Neural cell (in vitro differentiated cells): Measurements from ENCODE around the gene SPINT1. TPM values are rescaled to one million over a fixed set of nuclear protein-coding genes. Genes with fewer than 3 reads are reported as not detected.

ENCODE experiments used
- H2AFZ ChIP-seq: fragments of 200-600, 300-800 bp; sonication (generic), shearing (Covaris generic); 2 replicates; pipeline ENCODE4 v1.6.0; 2014; ENCODE audit warnings: low read depth, mild to moderate bottlenecking, antibody characterized with exemption, low read length, moderate library complexity
- H3F3A ChIP-seq: fragments of 200-600 bp; shearing (Covaris generic); 2 replicates; pipeline ENCODE4 v1.6.1; 2016; ENCODE audit warnings: mild to moderate bottlenecking, moderate library complexity, mixed read lengths, antibody characterized with exemption, low read length; ENCODE audit not compliant: insufficient read depth, poor library complexity, severe bottlenecking
- H3K27ac ChIP-seq: fragments of 200-600, 300-800 bp; sonication (generic), shearing (Covaris generic); 2 replicates; pipeline ENCODE4 v1.5.1; 2014; ENCODE audit warnings: mild to moderate bottlenecking, low read length, moderate library complexity
- H3K27me3 ChIP-seq: fragments of 300-800, 200-600 bp; sonication (generic), shearing (Covaris generic); 2 replicates; pipeline ENCODE4 v1.6.0; 2014; ENCODE audit warnings: mild to moderate bottlenecking, low read depth, low read length, moderate library complexity; ENCODE audit not compliant: insufficient read depth
- H3K36me3 ChIP-seq: fragments of 300-800, 200-600 bp; sonication (generic), shearing (Covaris generic); 2 replicates; pipeline ENCODE4 v1.5.1; 2014; ENCODE audit warnings: mild to moderate bottlenecking, antibody characterized with exemption, low read length, moderate library complexity; ENCODE audit not compliant: insufficient read depth
- H3K4me2 ChIP-seq: fragments of 300-800, 200-600 bp; sonication (generic), shearing (Covaris generic); 2 replicates; pipeline ENCODE4 v1.6.0; 2014; ENCODE audit warnings: mild to moderate bottlenecking, low read length
- H3K4me3 ChIP-seq: fragments of 300-800, 200-600 bp; sonication (generic), shearing (Covaris generic); 2 replicates; pipeline ENCODE4 v1.5.1; 2014; ENCODE audit warnings: mild to moderate bottlenecking, low read length, moderate library complexity
- H3K79me2 ChIP-seq: fragments of 200-600 bp; shearing (Covaris generic); replicated peaks from 2 replicates; pipeline ENCODE4 v1.6.0; 2014; ENCODE audit warnings: mild to moderate bottlenecking, low read length, moderate library complexity; ENCODE audit not compliant: insufficient read depth
- H3K9ac ChIP-seq: fragments of 300-800, 200-600 bp; sonication (generic), shearing (Covaris generic); 2 replicates; pipeline ENCODE4 v1.6.1; 2016; ENCODE audit warnings: mild to moderate bottlenecking, low read length, mixed read lengths
- H3K9me2 ChIP-seq: fragments of 200-600 bp; shearing (Covaris generic); 2 replicates; pipeline ENCODE4 v1.6.1; 2016; ENCODE audit warnings: mild to moderate bottlenecking, low read length, mixed read lengths; ENCODE audit not compliant: insufficient read depth
- H3K9me3 ChIP-seq: fragments of 200-600, 300-800 bp; sonication (generic), shearing (Covaris generic); 2 replicates; pipeline ENCODE4 v1.6.1; 2016; ENCODE audit warnings: mild to moderate bottlenecking, mixed run types, low read length, moderate library complexity, mixed read lengths
- H4K20me1 ChIP-seq: fragments of 200-600 bp; shearing (Covaris generic); 2 replicates; pipeline ENCODE4 v1.6.1; 2016; ENCODE audit warnings: mild to moderate bottlenecking, mixed run types; ENCODE audit not compliant: insufficient read depth
- EP300 ChIP-seq: fragments of 450-650 bp; conservative IDR thresholded peaks from 2 replicates; pipeline ENCODE4 v1.6.1; 2014; ENCODE audit warnings: antibody characterized with exemption, mild to moderate bottlenecking, moderate library complexity; ENCODE audit not compliant: poor library complexity, severe bottlenecking
- EZH2 ChIP-seq: fragments of 200-600, 300-800 bp; shearing (Covaris generic), sonication (generic); IDR thresholded peaks from 2 replicates; pipeline ENCODE4 v1.6.1; 2014; ENCODE audit warnings: antibody characterized with exemption, low read length, borderline replicate concordance, mild to moderate bottlenecking; ENCODE audit not compliant: insufficient read depth, poor library complexity, severe bottlenecking
- MXI1 ChIP-seq: fragments of 450-650 bp; conservative IDR thresholded peaks from 2 replicates; pipeline ENCODE4 v1.6.1; 2014; ENCODE audit warnings: antibody characterized with exemption, mild to moderate bottlenecking; ENCODE audit not compliant: poor library complexity, severe bottlenecking
- POLR2AphosphoS5 ChIP-seq: IDR thresholded peaks from 2 replicates; pipeline ENCODE4 v1.6.1; 2012
- RAD21 ChIP-seq: fragments of 450-650 bp; conservative IDR thresholded peaks from 2 replicates; pipeline ENCODE4 v1.6.1; 2014; ENCODE audit warnings: antibody characterized with exemption, mild to moderate bottlenecking, moderate library complexity
- SMC3 ChIP-seq: fragments of 450-650 bp; conservative IDR thresholded peaks from 2 replicates; pipeline ENCODE4 v1.6.1; 2014; ENCODE audit warnings: antibody characterized with exemption, mild to moderate bottlenecking, moderate library complexity; ENCODE audit not compliant: poor library complexity
- TAF1 ChIP-seq: IDR thresholded peaks from 2 replicates; pipeline ENCODE4 v1.6.1; 2012; ENCODE audit warnings: low read depth
- polyA plus RNA-seq: library from polyadenylated mRNA; depleted of rRNA; stranded (reverse); fragments of >200 nt; gene quantifications from 2 replicates; pipeline ENCODE4 v1.2.3, GENCODE V29; 2014
- TF ChIP-seq, protein P1 (sequence below): IDR thresholded peaks from 2 replicates; pipeline ENCODE4 v1.6.1; 2012; ENCODE audit warnings: borderline replicate concordance
- TF ChIP-seq, protein P2 (sequence below): fragments of 450-650 bp; IDR thresholded peaks from 2 replicates; pipeline ENCODE4 v1.5.1; 2014; ENCODE audit warnings: antibody characterized with exemption, mild to moderate bottlenecking, moderate library complexity; ENCODE audit not compliant: poor library complexity, severe bottlenecking

The SPINT1 gene
- polyA plus RNA-seq, 1 donor from 2014 or later: 0.68 TPM

DNA sequence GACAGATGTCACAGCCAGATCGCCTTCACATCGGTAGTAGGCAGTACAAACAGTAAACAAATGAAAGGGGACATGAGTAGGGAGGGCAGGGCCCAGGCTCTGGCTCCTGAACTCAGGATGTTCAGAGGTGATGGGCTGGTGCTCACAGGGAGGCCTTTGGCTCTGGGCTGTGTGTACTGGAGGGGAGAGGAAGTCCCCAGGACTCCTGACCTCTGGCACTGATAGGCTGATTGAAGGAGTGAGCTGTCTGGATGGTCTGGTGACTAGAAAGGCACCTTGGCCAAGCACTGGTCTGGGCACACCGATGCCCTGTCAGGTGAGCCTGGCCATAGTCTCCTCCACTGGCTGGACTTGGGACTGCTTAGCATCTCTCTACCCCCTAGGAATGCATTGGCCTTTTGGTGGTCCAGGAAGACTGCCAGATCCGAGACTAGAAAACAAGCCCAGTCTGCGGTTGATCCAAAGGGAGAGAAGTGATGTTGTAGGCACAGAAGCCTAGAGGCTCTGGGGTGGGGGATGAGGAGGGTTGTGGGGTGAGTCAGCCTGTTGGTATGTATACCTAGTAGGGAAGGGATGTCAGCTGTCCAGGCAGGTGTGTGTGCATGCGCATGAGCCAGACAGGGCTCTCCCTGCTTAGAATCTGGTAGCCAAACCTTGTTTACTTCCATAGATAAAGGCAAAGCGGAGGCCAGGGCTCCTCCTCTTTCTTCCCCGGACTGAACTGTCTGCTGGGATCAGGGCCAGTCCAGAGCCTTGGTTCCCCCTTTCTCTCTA lies 1.9 kb downstream of the SPINT1 start:
- Histone ChIP-seq H3K27ac (no peak overlapping the region), H2AFZ (no peak overlapping the region), H3K9me2 (no peaks in the 10 kb centered on the region), H3F3A (no peaks in the 10 kb centered on the region), H3K9me3 (no peaks in the 10 kb centered on the region), H3K4me2 (no peak overlapping the region), H4K20me1 (no peaks in the 10 kb centered on the region), H3K9ac (no peak overlapping the region), H3K79me2 (no peaks in the 10 kb centered on the region), H3K4me3 (no peak overlapping the region), H3K27me3 (peaks cover 60% of the 10 kb centered on the region), H3K36me3 (no peaks in the 10 kb centered on the region)
- TF ChIP-seq POLR2AphosphoS5 (no peak), TAF1 (no peak), EZH2 (no peak), EP300 (no peak), SMC3 (no peak), MXI1 (no peak), RAD21 (no peak)
- TF ChIP-seq, protein P1, sequence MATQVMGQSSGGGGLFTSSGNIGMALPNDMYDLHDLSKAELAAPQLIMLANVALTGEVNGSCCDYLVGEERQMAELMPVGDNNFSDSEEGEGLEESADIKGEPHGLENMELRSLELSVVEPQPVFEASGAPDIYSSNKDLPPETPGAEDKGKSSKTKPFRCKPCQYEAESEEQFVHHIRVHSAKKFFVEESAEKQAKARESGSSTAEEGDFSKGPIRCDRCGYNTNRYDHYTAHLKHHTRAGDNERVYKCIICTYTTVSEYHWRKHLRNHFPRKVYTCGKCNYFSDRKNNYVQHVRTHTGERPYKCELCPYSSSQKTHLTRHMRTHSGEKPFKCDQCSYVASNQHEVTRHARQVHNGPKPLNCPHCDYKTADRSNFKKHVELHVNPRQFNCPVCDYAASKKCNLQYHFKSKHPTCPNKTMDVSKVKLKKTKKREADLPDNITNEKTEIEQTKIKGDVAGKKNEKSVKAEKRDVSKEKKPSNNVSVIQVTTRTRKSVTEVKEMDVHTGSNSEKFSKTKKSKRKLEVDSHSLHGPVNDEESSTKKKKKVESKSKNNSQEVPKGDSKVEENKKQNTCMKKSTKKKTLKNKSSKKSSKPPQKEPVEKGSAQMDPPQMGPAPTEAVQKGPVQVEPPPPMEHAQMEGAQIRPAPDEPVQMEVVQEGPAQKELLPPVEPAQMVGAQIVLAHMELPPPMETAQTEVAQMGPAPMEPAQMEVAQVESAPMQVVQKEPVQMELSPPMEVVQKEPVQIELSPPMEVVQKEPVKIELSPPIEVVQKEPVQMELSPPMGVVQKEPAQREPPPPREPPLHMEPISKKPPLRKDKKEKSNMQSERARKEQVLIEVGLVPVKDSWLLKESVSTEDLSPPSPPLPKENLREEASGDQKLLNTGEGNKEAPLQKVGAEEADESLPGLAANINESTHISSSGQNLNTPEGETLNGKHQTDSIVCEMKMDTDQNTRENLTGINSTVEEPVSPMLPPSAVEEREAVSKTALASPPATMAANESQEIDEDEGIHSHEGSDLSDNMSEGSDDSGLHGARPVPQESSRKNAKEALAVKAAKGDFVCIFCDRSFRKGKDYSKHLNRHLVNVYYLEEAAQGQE: no peak
- TF ChIP-seq, protein P2, sequence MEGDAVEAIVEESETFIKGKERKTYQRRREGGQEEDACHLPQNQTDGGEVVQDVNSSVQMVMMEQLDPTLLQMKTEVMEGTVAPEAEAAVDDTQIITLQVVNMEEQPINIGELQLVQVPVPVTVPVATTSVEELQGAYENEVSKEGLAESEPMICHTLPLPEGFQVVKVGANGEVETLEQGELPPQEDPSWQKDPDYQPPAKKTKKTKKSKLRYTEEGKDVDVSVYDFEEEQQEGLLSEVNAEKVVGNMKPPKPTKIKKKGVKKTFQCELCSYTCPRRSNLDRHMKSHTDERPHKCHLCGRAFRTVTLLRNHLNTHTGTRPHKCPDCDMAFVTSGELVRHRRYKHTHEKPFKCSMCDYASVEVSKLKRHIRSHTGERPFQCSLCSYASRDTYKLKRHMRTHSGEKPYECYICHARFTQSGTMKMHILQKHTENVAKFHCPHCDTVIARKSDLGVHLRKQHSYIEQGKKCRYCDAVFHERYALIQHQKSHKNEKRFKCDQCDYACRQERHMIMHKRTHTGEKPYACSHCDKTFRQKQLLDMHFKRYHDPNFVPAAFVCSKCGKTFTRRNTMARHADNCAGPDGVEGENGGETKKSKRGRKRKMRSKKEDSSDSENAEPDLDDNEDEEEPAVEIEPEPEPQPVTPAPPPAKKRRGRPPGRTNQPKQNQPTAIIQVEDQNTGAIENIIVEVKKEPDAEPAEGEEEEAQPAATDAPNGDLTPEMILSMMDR: no peak

DNA sequence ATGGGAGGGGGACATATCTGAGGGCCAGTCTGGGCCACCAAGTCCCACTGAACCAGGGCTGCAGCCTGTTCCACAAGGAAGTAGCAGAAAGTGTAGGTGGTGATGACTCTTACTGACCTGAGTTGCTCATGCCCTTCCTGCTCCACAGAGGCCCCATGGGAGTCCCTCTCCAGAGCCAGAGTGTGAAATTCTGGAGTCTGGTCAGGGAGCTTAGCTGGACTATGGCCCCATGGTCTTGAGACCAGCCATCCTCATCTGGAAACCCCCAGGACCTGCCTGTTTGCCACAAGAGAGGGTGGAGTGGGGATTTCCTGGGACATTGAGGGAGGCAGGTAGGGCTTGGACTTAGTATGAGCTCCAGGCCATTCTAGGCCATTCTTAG lies 3.0 kb downstream of the SPINT1 start:
- Histone ChIP-seq H4K20me1 (no peaks in the 10 kb centered on the region), H3K9me3 (no peaks in the 10 kb centered on the region), H2AFZ (no peak overlapping the region), H3K9ac (no peak overlapping the region), H3K4me3 (no peak overlapping the region), H3F3A (no peaks in the 10 kb centered on the region), H3K79me2 (no peaks in the 10 kb centered on the region), H3K27me3 (peaks cover 49% of the 10 kb centered on the region), H3K27ac (no peak overlapping the region), H3K36me3 (no peaks in the 10 kb centered on the region), H3K9me2 (no peaks in the 10 kb centered on the region), H3K4me2 (no peak overlapping the region)
- TF ChIP-seq TAF1: no peak
- TF ChIP-seq, protein P1: no peak
- TF ChIP-seq POLR2AphosphoS5: no peak
- TF ChIP-seq EP300: no peak
- TF ChIP-seq, protein P2: no peak
